GM12801 (cell line): ENCODE data around the gene OLFML2A.

ENCODE experiments used
- CTCF ChIP-seq: IDR thresholded peaks from one replicate; pipeline ENCODE4 v1.5.1; 2011; ENCODE audit warnings: control low read depth; ENCODE audit not compliant: insufficient read length; ENCODE audit errors: extremely low read depth

OLFML2A gene

GRCh38 chr9:124813501-124814163, 36.7 kb downstream of the OLFML2A start:
- no peak for TF ChIP-seq CTCF

GRCh38 chr9:124814164-124814535, 37.2 kb downstream of the OLFML2A start:
- TF ChIP-seq CTCF: no peak

- no peak for TF ChIP-seq CTCF
Measured at GRCh38 chr9:124815601-124816000, 38.7 kb downstream of the OLFML2A start.

GRCh38 chr9:124818431-124819281, 41.7 kb downstream of the OLFML2A start:
- no peak for TF ChIP-seq CTCF

- no peak for TF ChIP-seq CTCF
Measured at GRCh38 chr9:124820698-124821623, 44.0 kb downstream of the OLFML2A start.

- no peak for TF ChIP-seq CTCF
Measured at GRCh38 chr9:124828489-124829333, 51.8 kb downstream of the OLFML2A start.
